Measurements from ENCODE around the gene ANKRD55.
"Not testable (repeated sequence)": the region's sequence is repeated elsewhere in the genome, so short reads cannot be mapped to it uniquely, and the experiment has no call there.

Gene ANKRD55

GRCh38 chr5:56233230-56233629 lies at the start of gene ANKRD55:
ANKRD55 (minus strand) TSS chr5:56233330; CDS start chr5:56232913, 417 bp downstream.
- no peak for DNase-seq (ENCODE audit: low read depth in 2 of 2)

GRCh38 chr5:56282216-56282615 lies 49.1 kb upstream of the ANKRD55 start:
- DNase-seq (ENCODE audit: low read depth in 2 of 2) = no peak

DNA sequence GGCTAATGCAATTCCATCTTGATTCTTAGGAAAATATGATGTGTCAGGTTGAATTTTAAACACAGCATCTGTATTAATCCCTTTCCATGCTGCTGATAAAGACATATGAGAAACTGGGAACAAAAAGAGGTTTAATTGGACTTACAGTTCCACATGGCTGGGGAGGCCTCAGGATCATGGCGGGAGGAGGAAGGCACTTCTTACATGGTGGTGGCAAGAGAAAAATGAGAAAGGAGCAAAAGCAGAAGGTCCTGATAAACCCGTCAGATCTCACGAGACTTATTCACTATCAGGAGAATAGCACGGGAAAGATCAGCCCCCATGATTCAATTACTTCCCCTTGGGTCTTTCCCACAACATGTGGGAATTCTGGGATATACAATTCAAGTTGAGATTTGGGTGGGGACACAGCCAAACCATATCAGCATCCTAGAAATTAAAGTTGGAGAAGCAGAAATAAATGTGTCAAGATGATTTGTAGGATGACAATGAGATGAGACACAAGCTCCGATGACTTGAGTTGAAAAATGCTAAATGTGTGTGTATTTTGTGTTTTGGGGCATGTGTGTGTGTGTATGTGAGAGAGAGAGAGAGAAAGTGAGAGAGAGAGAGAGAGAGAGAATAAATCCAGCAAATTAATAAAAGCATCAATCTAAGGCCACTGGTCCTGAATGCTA lies 48.5 kb upstream of the ANKRD55 start:
- no peak for DNase-seq (ENCODE audit: low read depth in 2 of 2)

- no peak for DNase-seq (ENCODE audit: low read depth in 2 of 2)
These were observed 46.8 kb upstream of the ANKRD55 start for GRCh38 chr5:56279979-56280378.

- no peak for DNase-seq (ENCODE audit: low read depth in 2 of 2)
These were observed 46.2 kb upstream of the ANKRD55 start for GRCh38 chr5:56279291-56279690.

DNA sequence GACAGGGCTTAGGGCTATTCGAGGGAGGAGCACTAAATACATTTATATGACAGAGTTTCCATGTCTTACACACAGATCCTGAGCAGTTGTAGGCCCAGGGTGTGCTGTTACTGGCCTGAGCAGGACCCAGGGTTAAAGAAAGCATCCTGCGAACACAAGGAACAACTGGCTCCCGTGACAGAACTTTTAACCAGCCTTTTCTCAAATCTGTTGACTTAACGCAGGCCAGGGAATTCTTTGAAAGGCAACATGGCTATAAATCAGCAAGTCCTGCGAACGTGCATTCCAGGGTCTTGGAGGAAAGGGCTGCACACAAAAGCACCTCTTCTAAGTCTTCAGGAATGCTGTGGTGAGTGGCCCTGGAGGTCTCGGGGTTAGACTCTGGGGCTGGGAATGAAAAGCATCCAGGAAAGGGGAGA lies 45.2 kb upstream of the ANKRD55 start:
- no peak for DNase-seq (ENCODE audit: low read depth in 2 of 2)

DNA sequence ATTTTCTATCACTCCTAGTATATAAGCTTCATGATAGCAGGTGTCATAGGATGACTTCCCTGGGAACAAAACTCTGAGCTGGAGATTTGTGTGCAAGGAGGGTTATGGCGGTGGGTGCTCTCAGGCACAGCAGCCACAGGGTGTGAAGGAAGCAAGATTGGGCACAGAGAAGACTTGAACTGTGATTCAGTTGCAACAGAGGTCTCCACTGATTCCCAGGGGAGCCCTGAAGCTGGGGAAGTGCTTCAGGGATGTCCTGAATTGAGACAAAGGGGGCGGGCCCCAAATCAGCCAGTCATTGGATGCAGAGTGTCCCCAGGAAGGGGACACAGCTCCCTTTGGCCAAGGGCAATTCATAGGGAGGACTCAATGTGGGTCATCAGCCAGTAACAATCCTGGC lies 44.4 kb upstream of the ANKRD55 start:
- DNase-seq (ENCODE audit: low read depth in 2 of 2) = no peak

DNA sequence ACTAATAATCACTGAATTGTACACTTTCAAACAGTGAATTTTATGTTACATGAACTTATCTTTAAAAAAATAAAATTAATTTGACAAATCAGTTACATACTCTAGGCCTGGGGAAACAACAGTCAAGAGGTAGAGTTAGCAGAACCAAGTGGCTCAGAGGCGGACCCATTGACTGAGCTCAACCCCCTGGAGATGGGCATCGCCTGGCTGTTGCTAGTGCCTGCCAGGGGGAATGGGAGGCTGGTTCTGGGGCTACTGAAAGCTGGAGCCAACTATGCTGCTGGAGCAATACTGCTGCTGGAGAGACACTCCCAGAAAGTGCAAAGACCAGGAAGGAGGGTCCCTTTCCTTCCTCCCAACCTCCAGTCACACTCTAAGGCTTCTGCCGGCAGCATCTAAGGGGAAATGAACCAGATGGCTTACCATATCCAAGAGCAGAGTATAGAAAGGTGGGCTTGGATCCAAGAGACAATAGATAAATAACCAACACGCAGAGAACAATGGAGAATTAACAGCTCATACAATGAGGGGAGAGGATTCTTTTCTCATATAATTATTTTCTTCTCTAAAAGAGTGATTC lies 40.3 kb upstream of the ANKRD55 start:
- no peak for DNase-seq (ENCODE audit: low read depth in 2 of 2)

- DNase-seq (ENCODE audit: low read depth in 2 of 2) = no peak
These were observed 39.6 kb upstream of the ANKRD55 start for GRCh38 chr5:56272765-56273164.

GRCh38 chr5:56270568-56271392 lies 37.6 kb upstream of the ANKRD55 start:
- DNase-seq (ENCODE audit: low read depth in 2 of 2) = peak; percentile 48 to 61

DNA sequence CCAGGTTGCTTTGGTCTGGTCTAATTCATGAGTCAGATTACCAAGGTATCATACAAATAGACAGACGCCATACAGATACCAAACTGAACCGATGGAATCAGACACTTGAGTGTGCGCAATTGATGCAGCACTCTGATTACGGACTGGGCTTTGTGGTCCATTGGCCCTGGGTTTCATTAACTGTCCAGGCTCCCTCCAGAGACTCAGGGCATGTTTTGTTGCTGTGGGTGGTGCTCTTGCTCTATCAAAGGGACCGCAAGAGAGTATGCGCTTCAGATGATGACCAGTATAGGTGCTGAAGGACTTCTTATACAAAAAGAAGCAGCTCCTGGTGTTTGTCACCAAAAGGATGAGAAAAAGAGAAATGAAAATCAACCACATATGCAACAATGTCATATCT lies 36.9 kb upstream of the ANKRD55 start:
- DNase-seq (ENCODE audit: low read depth in 2 of 2) = no peak

DNA sequence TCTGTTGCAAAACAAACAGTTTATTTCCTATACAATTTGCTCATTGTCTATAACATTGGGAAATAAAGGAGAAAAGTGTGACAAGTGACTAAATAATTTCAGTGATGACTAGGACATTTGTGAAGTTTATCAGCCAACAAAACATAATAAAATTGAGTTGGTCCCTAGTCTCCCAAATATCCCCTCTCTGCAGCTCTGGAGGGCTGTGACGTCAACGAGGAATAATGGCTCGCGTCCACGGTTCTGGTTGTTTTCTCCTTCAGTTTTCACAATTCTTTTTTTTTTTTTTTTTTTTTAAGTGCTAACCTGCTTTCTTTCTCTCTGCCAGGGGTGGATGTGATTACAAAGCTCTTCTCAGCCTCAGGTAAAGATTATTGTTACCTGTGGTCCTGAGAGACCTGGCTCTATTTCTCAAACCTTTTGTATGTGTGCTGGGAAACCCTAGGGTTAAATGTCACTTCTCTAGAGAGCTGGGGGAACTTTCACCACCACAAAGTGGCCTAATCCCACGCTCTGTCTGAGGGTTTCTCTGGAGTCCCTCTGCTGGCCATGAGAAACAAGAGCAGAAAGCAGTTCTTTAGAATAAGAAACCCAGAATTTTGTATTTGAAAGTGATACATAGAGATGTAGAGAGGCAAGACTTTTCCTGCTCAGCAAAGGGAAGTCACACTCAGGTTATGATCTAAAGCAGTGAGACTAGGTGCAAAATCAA lies 36.2 kb upstream of the ANKRD55 start:
- no peak for DNase-seq (ENCODE audit: low read depth in 2 of 2)

GRCh38 chr5:56268707-56269106 lies 35.6 kb upstream of the ANKRD55 start:
- DNase-seq (ENCODE audit: low read depth in 2 of 2) = not testable (repeated sequence)

DNA sequence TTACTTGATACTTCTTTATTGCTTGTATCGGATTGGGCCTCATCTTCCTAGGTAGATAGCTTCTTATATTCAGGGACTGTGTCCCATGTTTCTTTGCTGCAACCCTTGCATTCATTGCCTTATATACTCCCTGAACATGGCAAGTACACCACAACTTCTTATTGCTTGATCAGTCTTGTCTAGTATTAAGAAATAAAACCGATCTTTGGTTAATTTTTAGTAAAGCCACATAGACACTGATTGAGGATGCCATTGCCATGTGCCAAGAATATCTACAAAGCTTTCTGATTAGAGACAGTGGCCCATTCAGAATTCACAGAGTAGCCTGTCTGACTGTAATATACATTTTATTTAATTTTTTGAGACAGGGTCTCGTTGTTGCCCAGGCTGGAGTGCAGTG lies 34.7 kb upstream of the ANKRD55 start:
- no peak for DNase-seq (ENCODE audit: low read depth in 2 of 2)

GRCh38 chr5:56264417-56265025 lies 31.4 kb upstream of the ANKRD55 start:
- no peak for DNase-seq (ENCODE audit: low read depth in 2 of 2)

DNA sequence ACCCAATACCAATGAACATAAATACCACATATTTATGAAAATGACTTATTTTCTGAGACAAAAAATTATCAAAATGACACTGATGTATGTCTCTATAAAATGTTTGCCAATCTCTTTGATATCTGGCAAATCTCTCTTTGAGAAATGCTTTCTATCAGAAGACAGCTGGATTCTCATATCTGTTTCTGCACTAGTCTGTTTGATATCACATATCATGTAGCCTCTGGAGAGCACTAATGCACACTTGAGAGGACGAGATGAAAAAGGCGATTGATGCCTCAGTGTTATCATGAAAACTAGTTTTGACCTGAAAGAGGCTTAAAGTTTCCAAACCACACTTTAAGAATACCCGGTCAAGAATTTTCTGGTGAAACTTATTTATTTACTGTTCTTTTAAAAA lies 29.1 kb upstream of the ANKRD55 start:
- DNase-seq (ENCODE audit: low read depth in 2 of 2) = no peak

DNA sequence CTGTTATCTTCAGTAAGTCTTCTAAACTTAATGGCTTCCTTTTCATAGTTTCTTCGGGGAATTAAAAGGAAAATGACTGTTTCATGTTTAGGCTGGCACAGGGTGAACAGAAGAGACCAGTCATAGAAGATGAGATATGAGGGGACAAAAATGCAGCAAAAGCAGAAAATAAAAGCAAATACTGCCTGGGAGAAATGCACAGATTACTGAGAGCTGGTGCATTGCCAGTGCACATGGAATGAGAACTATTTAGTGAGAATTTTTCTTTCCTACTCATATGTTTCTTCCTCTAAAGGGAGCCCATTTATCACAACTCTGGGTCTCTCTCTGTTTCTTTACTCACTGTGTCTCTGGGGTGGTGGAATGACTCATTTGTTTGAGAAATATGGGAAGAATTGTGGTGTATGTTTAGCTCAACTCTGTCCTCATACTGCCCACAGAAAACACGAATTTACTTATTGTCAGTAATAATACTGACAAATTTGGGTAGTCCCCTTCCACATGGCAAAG lies 25.9 kb upstream of the ANKRD55 start:
- DNase-seq (ENCODE audit: low read depth in 2 of 2) = no peak

GRCh38 chr5:56257763-56258529 lies 24.8 kb upstream of the ANKRD55 start:
- not testable (repeated sequence) for DNase-seq (ENCODE audit: low read depth in 2 of 2)

DNA sequence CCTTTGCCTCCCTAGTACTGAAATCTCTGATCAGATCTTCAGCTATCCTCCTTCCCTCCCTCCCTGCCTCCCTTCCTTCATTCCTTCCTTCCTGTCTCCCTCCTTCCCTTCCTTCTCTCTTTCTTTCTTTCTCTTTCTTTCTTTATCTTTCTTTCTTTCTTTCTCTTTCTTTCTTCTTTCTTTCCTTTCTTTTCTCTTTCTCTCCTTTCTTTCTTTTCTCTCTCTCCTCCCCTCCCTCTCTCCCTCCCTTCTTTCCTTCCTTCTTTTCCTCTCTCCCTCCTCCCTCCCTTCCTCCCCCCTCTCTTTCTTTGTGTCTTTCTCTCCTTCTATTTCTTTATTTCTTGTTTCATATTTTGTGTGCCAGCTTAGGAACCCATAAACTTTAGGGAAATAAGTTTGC lies 23.9 kb upstream of the ANKRD55 start:
- DNase-seq (ENCODE audit: low read depth in 2 of 2) = no peak

DNA sequence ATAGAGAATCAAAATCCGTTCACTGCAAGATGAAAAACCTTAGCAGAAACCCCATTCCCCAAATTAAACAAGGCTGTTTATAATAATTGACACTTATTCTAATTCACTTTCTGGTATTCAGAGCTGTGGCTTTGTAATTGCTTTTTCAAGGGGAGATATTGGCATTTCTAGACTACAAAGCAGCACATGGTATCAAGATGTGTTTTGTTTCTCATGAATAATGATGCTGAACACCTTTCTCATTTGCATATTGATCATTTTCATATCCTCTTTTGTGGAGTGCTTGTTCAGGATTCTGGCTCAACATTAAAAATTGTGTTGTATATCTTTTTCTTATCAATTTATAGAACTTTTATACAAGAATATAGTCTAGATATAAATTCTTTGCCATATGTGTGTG lies 22.4 kb upstream of the ANKRD55 start:
- no peak for DNase-seq (ENCODE audit: low read depth in 2 of 2)

- DNase-seq (ENCODE audit: low read depth in 2 of 2) = no peak
These were observed 20.8 kb upstream of the ANKRD55 start for GRCh38 chr5:56253924-56254323.
